GM19240 (cell line): ENCODE data around the gene EYA3.
"Not testable (repeated sequence)": the region's sequence is repeated elsewhere in the genome, so short reads cannot be mapped to it uniquely, and the experiment has no call there.

Experiments
- DNase-seq: peaks from one replicate; pipeline ENCODE4 v3.0.0; 2011; ENCODE audit warnings: low spot score; ENCODE audit not compliant: insufficient read length

Gene EYA3

DNA sequence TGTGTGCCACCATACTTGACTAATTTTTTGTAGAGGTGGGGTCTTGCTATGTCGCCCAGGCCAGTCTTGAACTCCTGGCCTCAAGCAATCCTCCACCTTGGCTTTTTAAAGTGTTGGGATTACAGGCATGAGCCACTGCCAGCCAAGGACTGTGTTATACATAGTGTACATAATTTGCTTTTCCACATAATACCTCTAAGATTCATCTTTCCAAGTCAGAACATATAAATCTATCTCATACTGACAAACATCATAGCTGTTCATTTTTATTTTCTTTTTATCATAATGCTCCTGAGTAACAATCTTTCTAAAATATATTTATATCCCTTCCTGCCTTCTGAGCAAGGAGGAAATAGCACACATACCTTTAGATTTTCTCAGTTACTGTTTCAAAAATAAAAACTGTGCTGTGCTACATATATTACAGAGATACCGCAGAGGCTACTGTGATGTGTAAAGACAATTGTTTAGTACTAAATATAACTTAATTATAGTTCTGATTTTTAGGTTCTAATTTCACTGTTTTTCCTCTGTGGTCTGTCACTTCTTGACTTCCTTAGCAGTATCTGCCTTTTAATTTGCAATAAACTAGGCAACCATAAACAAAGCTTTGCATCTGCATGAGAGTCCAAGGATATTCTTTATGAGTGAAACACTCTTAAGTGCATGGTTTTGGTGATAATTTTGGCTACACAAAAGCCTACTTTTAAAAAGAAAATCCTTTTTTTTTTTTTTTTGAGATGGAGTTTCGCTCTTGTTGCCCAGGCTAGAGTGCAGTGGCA is 59.3 kb downstream of the EYA3 start:
- DNase-seq, result no peak

DNA sequence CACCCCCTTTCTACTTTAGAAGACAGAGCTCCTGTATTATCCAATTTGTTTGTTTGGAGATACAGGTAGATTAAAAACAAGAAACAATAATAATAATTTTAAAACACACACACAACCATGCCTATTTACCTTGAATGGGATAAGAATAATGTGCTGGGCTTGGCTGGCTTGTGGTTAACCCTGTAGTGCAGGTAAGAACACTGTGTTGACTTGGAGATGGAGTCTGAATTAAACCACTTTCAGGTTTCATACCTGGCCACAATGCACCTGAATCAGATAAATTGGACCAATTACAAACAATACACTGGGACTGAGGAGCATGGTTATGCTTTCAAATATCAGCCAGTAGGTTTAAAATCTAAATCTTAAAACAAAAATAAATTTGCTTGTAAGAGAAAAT is 60.8 kb downstream of the EYA3 start:
- no peak for DNase-seq

DNA sequence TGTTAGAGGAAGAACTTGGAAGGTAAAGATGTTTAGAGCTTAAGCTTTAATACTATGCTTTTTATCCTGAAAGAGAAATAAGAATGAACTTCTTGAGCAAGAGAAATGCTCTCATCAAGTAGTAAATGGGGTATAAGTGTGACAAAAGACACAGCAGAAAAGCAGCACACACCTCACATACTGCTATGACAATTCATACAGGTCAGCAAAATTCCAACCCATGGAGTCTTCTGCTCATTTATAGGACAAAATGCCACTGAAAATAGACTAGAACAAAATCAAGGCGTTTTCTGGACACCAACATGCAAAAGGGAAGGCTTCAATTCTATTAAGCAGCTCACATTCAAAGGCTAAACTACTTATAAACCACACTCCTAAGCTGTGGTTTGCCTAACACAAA is 61.2 kb downstream of the EYA3 start:
- no peak for DNase-seq

DNA sequence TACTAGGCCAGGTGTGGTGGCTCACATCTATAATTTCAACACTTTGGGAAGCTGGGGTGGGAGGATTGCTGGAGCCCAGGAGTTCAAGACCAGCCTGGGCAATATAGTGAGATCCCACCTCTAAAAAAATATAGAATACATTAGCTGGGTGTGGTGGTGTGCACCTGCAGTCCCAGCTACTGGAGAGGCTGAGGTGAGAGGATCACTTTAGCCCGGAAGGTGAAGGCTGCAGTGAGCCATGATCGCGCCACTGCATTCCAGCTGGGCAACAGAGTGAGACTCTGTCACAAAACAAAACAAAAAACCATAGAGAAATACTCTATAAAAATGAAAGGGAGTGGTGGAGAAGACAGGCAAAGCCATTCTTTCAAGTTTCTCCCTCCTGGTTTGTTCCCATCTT is 62.1 kb downstream of the EYA3 start:
- no peak for DNase-seq

DNA sequence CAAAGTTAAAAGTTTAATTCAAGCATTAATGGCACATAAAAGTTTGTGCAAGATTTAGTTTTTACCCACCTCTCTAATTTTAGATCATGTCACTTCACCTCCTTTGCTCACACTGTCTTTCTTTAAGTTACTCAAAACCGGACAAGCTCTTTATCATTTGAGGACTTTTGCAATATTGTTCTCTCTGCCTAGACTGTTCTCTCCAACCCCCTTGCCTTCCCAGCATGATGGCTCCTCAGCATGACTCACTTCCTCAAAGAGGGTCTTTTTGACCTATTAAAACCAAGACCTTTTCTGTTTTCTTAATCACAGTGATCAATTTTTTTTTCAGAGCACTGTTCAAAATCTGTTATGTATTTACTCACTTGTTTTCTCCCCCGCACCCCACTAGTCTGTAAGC is 67.3 kb downstream of the EYA3 start:
- DNase-seq, result no peak

DNA sequence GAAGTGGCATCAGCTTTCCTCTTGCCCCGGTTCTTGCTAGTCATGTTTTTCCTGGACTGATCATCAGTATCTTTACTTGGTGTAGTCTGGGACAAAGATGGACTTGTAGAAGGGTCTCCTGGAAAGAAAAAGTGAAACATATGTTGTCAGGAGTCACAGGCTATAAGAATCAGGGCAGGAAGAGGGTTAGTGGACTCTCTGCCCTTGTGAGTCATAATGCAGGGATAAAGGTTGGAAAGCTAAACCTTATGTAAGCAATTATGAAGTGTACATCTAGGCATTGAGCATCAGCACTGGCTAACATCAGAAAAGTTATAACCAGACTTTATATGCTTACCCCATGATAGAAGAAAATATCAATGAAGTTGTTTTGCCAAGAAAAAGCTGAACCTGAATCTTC is 77.4 kb downstream of the EYA3 start:
- no peak for DNase-seq

DNA sequence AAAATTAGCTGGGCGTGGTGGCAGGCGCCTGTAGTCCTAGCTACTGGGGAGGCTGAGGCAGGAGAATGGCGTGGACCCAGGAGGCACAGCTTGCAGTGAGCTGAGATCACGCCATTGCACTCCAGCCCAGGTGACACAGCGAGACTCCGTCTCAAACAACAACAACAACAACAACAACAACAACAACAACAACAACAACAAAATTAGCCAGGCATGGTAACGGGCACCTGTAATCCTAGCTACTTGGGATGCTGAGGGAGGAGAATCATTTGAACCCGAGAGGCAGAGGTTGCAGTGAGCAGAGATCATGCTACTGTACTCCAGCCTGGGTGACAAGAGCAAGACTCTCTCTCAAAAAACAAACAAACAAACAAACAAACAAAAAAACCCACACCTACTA is 85.3 kb downstream of the EYA3 start:
- not testable (repeated sequence) for DNase-seq

DNA sequence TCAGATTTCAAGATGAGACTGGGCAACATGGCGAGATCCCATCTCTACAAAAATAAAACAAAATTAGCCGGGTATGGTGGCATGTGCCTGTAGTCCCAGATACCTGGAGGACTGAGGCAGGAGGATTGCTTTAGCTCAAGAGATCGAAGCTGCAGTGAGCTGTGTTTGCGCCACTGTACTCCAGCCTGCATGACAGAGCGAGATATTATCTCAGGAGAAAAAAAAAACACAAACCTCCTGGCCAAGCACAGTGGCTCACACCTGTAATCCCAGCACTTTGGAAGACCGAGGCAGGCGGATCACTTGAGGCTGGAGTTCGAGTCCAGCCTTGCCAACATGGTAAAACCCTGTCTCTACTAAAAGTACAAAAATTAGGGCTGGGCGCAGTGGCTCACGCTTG is 85.8 kb downstream of the EYA3 start:
- no peak for DNase-seq

DNA sequence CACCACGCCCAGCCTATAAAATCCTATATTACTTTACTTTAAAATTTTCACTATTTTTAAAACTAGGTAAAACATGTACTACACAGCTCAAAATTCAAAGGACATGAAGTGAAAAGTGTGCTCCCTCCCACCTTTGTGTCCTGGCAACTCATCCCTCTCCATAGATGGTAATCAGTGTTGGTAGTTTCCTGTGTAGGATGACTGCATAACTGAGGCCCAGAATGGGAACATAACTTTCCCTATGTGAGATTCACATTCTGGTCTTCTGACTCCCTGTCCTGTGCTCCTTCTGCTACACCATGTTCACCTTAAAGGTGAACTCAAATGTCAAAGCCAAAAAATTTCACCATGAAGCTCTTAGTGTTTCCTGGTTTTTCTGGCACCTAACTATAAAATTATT is 89.4 kb downstream of the EYA3 start:
- DNase-seq, result no peak

DNA sequence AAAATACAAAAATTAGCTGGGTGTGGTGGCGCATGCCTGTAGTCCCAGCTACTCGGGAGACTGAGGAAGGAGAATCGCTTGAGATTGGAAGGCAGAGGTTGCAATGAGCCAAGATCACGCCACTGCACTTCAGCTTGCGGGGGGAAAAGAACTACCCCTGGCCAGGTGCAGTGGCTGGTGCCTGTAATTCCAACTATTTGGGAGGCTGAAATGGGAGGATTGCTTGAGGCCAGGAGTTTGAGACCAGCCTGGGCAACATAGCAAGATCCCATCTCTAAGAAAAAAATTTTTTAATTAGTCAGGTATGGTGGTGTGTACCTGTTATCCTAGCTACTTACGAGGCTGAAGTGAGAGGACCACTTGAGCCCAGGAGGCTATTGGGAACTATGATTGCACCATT is 93.9 kb downstream of the EYA3 start:
- DNase-seq, result not testable (repeated sequence)

DNA sequence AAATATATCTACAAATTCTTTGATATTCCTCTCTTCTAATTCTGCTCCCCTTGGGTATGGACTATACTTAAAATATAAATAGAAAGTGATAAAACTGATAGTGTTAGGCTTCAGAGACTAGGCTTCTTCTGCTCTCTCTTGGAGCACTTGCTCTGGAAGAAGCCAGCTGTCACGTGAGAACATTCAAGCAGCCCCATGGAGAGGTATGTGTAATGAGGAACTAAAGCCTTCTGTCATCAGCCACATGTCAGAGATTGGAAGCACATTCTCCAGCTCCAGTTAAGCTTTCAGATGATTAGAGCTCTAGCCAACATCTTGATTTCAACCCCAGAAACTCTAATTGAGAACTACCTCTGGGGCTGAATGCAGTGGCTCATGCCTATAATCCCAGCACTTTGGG is 94.3 kb downstream of the EYA3 start:
- DNase-seq, result no peak

DNA sequence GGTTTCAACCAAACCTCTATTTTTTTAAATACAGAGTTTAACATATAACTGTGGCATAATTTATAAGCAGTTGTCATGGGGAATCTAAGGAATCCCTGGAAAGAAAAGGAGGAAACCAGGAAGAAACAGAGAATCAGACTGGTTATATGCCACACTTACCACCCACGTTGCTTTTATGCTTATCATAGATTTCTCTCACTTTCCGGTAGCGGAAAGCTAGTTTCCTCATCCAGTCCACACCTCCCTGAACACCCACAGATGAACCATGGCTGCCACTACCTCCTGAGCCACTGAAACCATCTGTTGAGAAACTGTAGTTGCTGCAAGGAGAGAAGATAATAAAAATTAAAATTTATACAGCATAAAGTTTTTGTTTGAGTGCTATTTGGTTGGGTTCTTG is 95.2 kb downstream of the EYA3 start:
- DNase-seq, result no peak

DNA sequence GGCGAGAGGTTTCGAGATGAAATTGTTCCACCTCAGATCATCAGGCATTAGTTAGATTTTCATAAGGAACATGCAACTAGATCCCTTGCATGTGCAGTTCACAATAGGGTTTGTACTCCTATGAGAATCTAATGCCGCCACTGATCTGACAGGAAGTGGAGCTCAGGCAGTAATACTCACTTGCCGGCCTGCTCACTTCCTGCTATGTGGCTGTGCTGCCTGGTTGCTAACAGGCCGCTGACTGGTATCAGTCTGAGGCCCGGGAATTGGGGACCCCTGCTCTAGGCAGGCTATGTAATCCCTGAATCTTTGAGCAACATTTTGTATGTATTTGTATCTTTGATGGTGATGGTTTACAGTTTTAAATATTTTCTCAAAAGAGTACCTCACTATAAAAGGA is 96.1 kb downstream of the EYA3 start:
- DNase-seq, result no peak

DNA sequence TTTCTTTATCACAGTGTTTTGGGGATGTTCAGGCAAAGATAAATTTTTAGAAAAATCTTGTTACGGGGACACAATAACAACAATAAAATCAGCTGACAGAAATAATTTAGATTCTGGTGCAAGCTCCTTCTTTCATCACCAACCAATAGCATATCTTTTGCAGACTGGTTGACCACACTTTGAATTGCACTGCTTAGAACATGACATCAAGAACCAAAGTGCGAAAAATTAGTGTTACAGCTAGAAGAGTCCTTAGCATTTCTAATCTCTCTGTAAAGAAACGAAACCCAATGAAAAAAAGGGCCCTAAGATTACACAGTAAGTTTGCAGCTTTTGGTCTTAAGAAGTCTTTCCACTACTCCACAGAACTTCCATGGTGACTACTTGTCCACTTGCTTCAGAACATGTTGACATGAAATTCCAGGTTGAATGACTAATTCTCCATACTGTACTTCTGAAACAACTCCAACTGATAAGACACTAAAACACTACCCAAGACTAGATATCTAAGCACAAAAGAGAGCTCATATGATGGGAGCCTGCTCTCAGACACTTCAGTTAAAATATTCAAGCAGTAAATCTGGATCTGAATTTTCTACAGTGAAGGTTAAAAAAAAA is 97.4 kb downstream of the EYA3 start:
- DNase-seq, result no peak

DNA sequence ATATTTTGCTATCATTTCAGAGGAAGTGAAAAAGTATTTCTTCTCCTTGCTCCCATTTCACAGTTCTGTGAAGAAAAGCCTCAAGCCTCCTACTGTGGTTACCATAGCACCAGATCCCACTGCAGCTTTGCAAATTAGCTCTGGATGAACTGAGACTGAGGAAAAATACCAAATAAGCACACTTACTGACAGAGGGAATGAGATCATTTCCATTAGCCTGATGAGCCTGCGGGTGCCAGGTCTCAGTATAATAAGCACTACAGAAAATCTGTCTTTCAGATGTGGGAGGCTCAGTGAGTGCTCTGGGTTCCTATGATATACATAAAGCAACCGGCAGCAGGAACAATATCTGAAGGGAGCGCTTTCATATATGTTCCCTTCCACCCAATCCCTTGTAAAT is 107.3 kb downstream of the EYA3 start:
- DNase-seq, result no peak

DNA sequence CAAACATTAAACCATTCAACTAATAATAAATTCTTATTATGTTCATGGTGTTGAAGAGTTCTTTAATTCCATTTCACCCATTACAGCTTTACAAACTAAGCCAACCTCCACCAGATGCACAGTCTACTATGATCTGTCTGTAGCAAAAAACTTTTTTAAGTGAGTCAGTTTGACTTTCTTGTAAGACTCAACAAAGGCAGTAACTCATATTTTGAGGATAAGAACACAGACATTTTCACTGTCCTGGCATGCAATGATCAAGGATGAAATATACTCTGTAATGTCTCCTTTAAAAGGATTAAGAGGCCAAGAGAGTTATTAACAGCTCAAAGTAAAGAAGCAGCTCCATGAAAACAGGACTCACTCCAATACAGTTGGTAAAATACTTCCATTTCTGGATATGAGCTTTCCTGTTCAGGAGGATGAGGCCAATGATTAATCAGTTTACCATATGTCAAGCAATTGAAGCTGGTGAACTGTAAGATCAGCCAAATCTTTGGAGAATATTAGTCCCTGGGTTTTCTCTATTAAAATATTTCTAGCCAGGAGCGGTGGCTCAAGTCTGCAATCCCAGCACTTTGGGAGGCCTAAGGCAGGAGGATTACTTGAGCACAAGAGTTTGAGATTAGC is 108.1 kb downstream of the EYA3 start:
- no peak for DNase-seq

DNA sequence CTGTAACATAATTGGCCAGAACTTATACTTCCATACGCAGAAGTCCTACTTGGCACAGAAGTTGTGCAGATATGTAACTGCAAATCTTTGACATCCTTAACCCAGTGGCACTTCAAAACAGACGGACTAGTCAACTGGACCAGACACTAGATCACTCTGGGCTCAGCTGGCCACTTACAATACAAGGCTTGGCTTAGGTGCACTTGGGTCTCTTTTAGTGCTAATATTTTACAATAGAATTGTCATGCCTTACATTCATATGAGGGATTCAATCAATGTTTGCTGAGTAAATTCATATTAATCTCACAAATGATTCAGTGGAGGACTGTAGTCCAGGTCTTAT is 108.6 kb downstream of the EYA3 start:
- no peak for DNase-seq

DNA sequence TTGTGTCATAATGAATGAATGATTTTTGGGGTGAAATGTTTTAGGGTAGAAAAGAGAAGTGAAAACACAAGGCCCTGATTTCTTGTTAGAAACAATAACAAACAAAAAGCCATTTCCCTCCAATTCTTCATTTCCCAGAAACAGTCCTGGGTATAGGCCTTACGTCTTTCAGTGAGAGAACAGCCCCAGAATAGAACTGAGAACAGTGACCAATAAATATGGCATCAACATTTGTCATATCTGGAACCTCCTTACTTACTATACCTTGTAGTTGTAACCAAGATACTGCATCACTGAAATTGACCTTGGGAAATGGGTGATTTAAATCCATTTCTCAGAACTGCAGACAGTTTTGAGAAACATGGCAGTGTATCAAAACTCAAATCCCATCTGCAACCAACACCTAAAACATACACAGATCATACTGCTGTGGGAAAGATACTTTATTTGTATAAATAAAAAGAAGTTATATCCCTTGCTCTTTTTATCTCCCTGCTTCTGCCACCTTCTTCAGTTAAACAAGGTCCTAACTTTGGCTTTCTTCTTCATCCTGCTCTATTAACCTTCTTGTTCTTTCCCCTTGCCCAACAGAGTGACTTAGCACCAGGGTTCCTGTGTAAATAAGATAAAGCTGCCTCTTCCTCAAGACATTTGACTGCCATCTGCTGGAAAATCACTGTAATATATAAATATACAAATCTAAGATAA is 109.1 kb downstream of the EYA3 start:
- DNase-seq, result no peak

DNA sequence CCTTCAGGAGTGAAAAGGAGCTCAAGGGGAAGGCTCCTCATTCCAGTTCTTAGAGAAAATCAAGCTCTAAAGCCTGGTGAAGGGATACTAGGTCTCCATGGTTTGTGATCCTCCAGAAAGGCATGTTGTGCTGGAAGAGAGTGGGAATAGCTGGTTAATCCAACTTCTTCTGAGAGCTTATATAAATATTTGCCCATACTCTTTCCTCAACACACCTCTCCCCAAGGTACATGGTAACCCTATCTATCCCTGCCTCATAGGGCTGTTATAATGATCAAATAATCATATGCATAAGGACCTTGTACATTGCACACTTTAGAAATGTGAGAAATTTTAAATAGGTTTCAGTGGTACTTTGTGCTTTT is 114.0 kb downstream of the EYA3 start:
- DNase-seq, result no peak

DNA sequence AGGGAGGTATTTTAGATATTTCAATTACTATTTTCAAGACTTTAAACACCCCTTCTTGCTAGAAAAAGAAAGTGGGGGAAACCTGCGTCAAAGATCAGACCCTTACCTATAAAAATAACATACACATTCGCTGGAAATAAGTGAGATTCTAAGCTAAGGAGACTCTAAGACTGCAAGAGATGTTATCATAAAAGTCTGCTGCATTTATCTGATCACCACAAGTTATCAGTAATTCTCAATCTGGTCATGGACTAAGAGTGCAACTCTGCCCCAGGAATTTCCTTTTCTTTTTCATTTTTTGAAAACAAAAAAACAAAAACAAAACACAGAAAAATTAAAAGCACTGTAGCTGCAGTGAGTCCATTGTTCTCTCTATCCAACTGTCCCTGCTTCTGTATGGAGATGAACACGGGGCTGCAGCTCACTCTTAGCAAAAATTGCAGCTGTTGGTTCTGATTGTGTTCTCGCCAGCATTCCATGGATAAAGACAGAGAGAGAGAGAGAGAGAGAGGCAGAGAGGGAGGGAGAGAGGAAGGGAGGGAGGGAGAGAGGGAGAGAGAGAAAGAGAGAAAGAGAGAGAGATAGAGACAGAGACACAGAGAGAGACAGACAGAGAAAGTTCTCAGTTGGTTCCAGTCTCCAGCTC is 114.5 kb downstream of the EYA3 start:
- DNase-seq, result no peak

DNA sequence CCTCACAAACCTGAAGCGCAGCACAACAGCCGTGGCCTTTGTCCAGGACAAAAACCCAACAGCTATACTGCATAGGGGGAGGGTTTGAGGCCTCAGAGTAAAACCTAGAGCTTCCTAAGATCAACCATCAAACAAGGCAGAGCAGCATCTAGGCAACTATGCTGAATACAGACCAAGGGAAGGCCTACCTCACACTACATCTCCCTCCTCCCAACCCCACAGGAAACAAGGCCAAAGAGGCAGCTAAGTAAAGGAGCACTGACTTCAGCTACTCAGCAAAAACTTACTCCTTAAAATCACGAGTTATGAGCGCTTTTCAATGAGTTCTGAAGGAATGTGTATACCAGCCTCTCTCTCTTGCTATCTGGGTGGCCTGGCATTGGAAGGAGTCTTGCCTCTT is 116.3 kb downstream of the EYA3 start:
- no peak for DNase-seq

DNA sequence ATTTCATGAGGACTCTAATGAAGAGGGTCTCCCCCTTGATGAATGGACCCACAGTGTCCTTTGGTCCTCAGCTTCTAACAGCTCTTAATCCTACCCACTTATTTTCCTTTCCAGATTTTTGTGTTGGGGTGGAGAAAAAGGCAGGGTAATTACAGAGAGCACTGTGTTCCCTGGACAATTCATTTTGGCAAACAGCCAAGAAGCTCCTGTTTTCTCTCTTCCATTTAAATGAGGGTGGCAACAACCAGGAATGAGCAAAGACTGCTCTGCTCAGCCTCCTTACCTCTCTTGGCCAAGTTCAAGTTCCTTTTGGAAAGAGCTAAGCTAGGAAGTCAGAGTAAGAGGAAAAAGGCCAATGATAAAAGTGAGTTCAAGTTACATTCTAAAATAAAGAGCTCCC is 116.7 kb downstream of the EYA3 start:
- DNase-seq, result no peak
